Esophagus muscularis mucosa (tissue), 4 donors: Measurements from ENCODE around the gene PRKCQ.

Source experiments
- CTCF ChIP-seq, 3 experiments: fragments of 200-600 bp in 2 of 3; fragments of 450-650 bp in 1 of 3; sonication (generic) in 2 of 3; IDR thresholded peaks; one replicate each; pipeline ENCODE4 v1.5.1; 2017 to 2019; ENCODE audit warnings: antibody characterized with exemption in 3 of 3, mild to moderate bottlenecking in 2 of 3, moderate library complexity in 1 of 3
- EP300 ChIP-seq: sonication (generic); formaldehyde crosslinking; IDR thresholded peaks from one replicate; pipeline ENCODE4 v1.6.1; 2017; ENCODE audit warnings: antibody characterized with exemption
- POLR2A ChIP-seq: fragments of 450-650 bp; IDR thresholded peaks from one replicate; pipeline ENCODE4 v1.6.1; 2017; ENCODE audit warnings: antibody characterized with exemption, moderate library complexity, mild to moderate bottlenecking, low read depth

GRCh38 chr10:6491841-6492609 is 88.1 kb downstream of the PRKCQ start:
- no peak for TF ChIP-seq EP300
- no peak for TF ChIP-seq CTCF (IDR thresholded peaks at IDR 0.05)
- TF ChIP-seq POLR2A: no peak
